Uterus (tissue), 2 donors: ENCODE results near the gene BRINP3.

Source experiments
- CTCF ChIP-seq, 4 experiments: fragments of 200-600 bp in 2 of 4; fragments of 450-650 bp in 2 of 4; sonication (generic) in 2 of 4; IDR thresholded peaks; one replicate each; pipeline ENCODE4 v1.5.1; 2016 to 2019; ENCODE audit warnings: antibody characterized with exemption in 4 of 4, mild to moderate bottlenecking in 2 of 4, moderate library complexity in 1 of 4
- POLR2A ChIP-seq, 2 donors: fragments of 450-650 bp; IDR thresholded peaks; one replicate each; pipeline ENCODE4 v1.6.1; 2016; ENCODE audit warnings: antibody characterized with exemption in 2 of 2, mild to moderate bottlenecking in 1 of 2, moderate library complexity in 1 of 2

- no peak for TF ChIP-seq CTCF (IDR thresholded peaks at IDR 0.05)
- TF ChIP-seq POLR2A (IDR thresholded peaks at IDR 0.05) = no peak
Measured at GRCh38 chr1:190049314-190049713, 428.4 kb downstream of the BRINP3 start.
